DMS114 treated with DMSO at 0.1 percent for 48 hours (cell line): ENCODE results near the gene LARP6.
"Not testable (repeated sequence)": the region's sequence is repeated elsewhere in the genome, so short reads cannot be mapped to it uniquely, and the experiment has no call there.

Experiments used
- DNase-seq: peaks from one replicate; lab custom pipeline; 2025; ENCODE audit not compliant: unreplicated experiment; lab: John Stamatoyannopoulos, UW

The LARP6 gene

DNA sequence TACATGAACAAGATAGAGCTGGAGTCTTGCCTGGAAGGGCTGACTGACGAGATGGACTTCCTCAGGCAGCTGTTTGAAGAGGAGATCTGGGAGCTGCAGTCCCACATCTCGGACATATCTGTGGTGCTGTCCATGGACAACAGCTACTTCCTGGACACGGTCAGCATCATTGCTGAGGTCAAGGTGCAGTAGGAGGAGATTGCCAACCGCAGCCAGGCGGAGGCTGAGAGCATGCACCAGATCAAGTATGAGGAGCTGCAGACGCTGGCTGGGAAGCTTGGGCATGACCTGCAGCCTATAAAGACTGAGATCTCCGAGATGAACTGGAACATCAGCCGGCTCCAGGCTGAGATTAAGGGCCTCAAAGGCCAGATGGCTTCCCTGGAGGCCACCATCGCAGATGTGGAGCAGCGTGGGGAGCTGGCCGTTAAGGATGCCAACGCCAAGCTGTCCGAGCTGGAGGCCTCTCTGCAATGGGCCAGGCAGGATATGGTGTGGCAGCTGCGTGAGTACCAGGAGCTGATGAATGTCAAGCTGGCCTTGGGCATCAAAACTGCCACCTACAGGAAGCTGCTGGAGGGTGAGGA lies 5.5 kb upstream of the LARP6 start:
- no peak for DNase-seq

DNA sequence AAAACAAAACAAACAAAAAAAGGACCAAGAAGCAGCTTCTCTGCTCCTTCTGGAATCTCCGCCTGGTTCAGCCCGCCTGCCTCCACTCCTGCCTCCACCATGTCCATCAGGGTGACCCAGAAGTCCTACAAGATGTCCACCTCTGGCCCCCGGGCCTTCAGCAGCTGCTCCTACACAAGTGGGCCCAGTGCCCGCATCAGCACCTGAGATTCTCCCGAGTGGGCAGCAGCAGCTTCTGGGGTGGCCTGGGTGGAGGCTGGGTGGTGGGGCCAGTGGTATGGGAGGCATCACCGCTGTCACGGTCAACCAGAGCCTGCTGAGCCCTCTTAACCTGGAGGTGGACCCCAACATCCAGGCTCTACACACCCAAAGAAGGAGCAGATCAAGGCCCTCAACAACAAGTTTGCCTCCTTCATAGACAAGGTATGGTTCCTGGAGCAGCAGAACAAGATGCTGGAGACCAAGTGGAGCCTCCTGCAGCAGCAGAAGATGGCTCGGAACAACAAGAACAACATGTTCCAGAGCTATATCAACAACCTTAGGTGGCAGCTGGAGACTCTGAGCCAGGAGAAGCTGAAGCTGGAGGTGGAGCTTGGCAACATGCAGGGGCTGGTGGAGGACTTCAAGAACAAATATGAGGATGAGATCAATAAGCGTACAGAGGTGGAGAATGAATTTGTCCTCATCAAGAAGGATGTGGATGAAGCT lies 4.8 kb upstream of the LARP6 start:
- DNase-seq, result not testable (repeated sequence)

DNA sequence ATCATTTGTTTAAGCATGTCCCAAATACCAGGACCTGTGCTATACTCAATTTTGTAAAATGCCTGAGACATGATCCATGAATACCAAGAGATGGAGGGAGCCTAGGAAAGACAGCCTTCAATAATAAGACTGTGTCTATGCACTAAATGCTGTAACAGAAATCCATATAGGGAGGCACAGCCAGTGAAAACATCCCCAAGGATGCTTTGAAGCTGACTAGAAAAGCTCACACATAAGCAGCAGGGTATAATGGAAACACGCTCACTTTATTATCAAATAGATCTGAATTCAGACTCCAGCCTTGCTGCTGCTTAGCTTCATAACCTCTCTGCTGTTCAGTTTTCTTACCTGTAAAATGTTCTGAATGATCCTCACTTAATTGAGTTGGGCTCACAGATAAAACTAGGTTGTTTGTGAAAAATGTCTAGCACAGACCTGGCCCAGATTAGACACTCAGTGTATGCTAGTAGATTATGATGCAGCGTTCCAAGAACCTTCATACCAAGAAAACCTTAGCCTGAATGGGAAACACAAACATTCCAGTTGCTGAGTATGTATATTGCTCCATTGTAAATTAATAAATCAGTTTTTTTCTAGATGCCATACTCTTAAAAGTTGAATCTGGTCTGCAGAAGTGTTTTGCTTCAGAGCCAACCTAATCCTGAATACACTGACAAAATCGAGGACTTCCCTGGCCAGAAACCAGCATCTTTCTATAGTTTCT lies 3.8 kb upstream of the LARP6 start:
- DNase-seq, result no peak

DNA sequence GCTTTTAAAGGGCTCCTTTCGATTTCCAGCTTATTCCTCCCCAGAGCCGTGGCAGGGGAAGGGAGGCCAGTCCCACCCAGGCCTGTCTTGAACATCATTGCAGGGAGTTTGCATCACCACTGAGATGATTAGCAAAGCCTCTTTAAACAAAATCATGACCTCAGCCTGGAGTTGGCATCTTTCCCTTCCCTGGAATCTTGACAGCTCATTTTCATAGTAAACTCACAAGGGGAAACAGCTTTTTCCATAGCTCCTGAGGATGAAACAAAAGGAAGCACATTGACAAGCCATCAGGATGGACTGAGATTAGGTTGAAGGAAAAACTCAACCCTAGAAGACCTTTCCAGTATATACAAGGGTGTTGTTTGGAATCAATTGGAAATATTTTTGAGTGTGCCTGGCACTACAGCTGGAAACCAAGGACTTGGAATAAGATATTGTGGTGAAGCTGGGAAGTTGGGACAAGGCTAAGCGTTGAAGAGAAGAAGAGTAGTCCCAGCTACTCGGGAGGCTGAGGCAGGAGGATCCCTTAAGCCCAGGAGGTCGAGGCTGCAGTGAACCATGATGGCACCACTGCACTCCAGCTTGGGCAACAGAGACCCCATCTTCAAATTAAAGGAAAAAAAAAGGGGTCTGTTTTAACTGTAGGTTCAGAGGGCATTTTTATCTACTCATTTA lies 3.1 kb upstream of the LARP6 start:
- DNase-seq, result no peak

DNA sequence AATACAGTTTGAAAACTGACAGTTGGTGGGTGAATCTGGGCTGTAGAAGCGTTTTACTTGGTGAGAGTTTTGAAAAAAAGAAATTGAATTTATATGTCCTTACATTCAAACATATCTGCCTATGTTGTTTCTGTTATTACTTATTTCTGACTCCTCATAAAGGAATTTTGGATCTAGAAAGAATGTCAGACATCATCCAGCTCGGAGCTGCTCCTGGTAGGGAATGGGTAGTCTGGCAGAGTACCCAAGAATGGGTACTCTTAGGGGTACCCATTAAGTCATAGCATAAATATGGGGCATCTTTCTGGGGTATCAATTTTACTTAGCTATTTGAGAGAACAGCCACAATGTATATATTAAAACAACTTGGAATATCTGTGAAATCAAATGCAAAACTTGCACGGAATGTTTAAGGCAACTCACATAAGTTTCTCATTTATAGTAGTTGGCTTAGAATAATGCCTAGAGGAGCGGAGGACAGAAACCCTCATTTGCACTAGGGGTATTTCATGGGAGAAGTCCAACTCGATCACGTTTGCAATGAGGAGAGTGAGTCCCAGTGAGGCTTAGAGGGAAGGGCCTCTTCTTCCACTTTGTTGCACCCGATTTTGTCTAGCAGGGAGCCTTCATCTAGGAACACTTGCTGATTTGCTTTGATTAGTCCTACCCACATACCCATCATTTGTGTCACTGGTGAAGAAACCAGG lies 2.4 kb upstream of the LARP6 start:
- DNase-seq, result no peak

DNA sequence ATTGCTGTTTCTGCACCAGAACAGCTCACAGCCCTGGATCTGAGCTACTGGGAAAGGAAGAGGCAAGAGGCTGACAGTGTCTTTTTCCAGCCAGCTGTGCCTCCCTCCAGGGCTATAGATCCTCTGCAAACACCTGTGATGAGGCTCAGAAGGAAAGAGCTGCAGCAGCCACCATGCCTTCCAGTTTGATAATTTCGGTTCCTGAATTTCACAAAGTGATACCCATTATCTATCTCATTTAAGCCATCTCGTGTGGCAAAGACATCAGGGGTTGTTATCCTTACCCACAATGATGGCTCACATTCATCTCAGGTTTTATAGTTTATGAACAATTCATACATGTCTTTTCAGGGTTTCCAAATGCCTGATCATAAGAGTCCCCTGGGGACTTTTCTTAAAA lies 1.8 kb upstream of the LARP6 start:
- DNase-seq, result no peak

DNA sequence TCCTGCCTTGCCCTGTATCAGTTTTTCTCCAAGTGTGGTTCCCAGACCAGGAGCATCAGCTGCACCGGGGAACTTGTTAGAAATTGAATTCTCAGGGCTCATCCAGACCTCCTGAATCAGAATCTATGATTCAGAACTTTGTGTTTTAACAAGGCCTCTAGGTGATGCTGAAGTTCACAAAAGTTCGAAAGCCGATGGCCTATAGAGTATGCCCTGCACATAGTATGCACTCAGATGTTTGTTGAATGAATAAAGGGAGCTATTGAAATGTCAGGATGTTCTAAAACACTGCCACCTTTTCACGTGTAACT lies 664 bp upstream of the LARP6 start:
- DNase-seq, result no peak

DNA sequence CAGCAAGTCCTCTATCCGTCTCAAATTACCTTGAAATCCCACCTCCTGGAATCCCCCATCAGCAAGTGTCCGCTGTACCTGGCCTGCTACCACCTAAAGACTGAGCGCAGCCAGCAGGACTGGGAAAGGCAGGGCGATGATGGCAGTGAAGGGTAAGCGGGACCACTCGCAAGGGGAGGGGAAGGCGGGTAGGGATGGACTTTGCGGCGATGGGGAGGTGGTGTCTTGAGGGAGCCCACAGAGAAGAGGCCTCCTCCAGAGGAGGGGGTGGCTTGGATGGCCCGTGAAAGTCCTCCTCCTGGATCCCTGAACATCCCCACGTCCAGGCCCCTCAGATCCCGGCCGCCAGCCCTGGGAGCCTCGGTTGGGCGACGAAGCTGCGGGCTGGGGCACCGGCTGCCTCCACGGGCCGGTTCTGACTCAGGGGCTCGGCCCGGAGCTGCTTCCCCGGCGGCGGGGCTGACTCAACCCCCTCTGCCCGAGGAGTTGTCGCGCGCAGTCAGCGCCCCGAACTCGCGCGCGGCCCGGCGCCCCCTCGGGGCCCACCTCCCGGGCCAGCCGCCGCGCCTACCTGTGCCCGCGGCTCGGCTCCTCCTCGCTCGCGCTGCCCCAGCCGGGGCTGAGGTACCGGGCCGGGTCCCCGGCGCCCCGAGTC lies 512 bp downstream of the LARP6 start:
- no peak for DNase-seq

DNA sequence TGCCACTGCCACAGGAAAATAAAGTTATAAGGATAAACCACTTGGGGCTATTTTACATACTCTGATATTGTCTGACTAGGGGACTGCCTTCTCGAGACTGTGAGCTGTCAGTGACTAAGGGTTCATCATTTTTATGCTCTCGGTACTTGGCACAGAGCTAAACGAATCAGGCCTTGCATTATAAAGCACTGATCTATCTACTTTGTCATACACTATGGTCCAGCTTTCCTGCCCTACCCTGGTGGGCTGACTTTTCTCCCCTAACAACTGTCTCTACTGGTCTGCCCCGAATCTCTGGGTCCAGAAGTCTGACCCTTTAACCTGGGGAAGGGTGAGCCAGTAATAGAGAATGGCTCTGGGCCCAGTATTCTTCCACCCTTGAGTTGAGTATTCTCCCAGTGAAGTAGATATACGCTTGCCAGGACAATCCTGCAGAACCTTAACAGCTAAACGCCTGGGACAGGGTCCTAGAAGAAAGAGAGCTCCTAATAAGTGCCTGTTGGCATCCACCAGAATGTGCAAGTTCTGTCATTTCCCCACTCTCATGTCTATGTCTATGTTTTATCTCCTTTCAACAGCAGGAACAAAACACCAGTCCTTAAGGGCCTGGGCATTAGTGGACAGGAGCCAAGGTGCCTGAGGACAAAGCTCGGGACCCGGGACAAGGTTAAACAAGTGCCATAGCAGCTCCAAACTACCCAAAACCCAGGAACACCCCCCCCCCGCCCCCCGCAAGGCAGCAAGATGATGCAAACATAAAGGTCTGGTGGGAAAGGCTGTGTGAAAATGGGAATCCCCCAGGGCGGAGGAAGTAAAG lies 1.2 kb downstream of the LARP6 start:
- no peak for DNase-seq

DNA sequence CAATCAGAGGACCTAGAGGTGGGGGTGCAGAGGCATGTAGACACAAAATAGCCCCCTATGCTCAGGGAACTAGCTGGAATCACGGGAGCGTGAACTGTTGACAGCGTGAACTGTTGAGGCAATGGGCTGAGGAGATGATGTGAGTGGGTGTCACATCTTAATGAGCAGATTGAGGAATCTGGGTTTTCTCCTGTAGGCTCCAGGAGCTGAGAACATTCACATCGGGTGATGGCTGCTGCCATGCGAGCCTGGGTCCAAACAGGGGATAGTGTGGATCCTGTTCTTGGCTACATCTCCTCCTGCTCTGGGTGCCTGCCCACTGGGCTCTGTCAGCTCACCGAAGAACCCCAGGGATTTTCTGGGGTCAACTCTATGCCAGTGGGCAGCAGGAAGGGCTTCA lies 2.1 kb downstream of the LARP6 start:
- no peak for DNase-seq

DNA sequence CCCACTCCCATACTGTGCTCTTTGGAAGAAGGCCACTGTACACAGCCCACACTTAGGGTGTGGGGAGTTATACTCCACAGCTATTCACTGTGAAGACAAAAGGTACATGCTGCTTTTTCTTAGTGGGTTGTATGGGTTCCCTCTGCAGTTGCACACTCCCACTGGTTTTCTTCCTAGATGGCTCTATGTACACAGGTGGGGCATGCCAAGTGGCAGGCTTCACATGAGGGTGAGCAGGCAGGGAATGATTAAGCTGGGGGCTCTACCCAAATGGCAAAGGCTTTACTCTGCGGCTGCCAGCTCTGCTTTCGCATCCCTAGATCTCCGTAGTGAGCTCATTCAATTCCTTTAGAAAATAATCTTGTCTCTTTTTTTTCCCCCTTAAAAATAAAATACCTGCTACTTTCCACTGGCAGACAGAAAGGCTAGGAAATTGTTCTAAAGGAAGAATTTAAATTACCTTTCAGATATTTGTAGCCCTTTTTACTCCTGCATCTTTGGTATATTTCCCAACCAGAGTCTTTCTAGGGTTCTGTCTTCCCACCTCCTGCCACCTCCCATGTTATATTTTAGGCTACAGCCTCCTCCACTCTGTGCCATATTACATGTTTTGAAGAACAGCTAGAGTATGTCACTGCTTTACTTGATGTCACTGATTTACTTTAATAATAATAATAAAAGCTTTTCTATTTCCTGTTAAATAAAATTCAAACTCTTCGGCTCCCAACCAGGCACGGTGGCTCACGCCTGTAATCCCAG lies 8.2 kb downstream of the LARP6 start:
- no peak for DNase-seq

DNA sequence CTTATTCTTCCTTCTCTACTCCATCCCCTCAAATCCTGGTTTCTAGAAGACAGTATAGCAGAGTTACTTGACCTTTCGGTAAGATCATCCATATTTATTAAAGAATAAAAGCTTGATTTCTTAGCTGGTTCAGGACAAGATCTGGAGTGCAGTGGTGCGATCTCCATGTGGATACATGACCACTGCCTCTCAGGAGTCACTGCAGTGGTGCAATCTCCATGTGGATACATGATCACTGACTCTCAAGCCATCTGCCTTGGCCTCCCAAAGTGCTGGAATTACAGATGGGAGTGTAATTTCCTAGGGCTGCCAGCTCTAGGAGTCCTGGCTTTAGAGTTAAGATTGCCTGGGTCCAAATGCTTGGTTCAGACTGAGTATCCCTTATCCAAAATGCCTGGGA lies 16.5 kb downstream of the LARP6 start:
- DNase-seq, result no peak

DNA sequence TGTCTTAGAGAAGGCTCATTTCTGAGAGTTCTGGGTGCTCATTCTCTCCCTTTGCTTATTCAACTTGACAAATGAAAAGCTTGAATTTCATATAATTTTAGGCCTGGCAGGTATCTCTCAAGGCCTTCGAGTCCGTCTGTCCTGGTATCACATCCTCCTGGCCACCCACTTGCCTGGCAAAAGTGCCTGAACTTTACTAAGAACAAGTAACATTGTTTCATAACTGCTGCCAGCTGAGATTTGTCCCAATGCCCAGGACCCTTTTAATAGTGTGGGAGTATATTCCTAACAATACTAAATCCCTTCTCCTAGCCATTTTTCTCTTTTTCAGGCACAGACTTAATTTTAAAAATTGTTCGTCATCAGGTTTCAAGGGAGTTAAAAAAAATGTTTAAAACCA lies 18.1 kb downstream of the LARP6 start:
- no peak for DNase-seq

DNA sequence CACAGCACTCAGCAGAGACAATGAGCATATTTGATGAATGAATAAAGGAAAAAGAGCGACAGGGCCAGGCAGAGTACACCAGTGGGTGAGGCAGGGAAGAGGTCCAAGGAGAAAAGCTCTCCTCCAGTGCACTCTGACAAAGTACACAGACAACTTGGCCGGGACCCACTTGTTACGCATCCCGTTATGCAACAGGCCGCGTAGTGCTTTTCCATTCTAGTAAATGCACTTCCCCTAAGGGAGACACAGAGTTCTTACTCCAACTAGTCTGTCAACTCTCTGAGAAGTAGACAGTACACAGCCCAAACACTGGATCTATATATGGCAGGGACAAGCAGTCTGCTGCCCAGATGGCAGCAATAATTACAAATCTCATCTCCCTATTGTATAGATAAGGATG lies 18.5 kb downstream of the LARP6 start:
- no peak for DNase-seq

DNA sequence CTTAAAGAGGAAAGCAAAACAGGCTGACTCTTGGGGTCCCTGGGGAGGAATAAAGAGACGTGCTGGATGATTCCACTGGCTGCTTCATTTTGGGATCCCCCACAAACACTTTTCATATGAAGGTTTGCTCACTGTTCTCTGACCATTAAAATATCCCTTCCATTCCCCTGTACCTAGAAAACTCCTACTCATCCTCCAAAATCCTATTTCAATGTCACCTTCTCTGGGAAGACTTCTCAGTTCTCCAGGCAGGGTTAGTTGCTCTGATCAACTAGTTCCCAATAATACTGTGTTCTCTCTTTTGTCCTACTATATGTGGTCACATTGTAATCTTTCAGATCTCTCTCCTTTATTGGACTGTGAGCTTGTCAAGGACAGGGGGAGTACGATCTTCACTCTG lies 19.0 kb downstream of the LARP6 start:
- no peak for DNase-seq

DNA sequence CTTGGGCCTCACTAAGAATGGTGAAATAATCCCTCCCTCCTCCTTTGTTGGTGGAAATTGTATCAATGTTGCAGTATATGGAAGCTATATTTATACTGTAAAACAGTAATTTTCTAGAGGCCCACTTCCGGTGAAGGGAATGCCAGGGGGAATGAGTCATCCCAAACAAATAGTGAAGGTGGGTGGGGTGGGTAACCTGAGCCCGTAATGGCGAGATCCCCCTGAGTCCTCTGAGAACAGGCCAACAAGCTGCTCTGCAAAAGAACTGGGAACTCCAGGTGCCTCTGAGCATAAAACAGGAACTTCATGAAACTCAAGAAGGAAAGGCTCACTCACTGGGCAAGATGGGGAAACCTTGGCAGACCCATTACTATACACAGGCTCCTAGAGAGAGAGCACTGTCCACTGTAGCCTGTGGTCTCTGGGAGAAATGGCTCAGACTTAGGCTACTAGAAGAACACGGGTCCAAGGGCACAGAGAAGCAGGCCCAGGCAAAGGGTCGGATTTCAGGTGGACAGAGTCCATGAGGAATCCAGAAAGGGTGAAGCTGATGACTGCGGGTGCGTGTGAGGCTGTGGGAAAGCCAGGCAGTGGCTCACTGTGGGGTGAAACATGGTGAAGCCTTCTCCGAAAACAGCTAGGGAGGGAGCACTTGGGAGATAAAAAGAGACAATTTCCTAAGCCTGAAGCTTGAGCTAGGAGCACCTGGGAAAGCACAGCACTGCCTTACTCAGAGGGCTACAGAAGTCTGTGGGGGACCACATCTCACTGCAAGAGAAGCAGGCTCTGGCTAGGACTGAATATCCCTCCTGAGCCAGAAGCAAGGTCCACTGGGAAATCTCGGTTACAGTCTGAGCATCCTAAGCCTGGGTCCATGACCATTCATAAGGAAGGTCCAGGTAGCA lies 19.8 kb downstream of the LARP6 start:
- DNase-seq, result no peak

DNA sequence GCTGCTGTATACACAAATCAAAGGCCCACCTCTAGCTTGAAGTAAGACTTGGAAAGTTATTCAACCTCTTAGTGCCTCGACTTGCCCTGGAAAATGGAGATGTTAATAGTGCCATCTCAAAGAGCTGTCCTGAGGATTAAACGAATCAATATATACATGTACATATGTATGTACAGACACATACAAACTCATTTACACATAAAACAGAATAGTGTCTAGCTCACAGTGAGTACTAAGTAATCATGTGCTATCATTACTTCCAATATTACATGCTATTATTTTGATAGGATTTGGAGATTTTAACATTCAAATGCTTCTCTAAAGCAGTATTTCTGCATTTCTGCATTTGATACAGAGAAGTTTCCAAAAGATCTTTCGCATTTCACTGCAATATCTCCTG lies 20.5 kb downstream of the LARP6 start:
- DNase-seq, result no peak

DNA sequence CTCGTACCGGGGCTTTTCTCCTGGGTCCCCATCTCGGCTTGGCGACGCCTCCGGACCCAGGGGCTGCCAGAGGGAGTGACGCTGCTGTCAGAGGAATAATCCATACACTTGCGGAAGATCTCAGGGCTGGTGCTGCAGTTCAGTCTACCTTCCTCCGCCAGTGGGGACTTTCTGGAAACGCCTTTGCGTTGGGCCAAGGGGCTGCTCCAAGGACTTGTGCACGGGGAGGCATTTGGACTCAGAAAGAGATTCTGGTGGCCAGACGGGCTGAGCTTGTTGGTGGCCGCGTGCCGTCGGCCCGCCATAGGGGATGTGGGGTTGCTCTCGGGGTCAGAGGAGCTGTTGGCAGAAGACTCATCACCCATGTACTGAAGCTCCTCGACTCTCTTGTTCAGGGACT lies 21.8 kb downstream of the LARP6 start:
- DNase-seq, result no peak
